ENCODE results near the gene COX8C. TPM values are rescaled to one million over a fixed set of nuclear protein-coding genes. Genes with fewer than 3 reads are reported as not detected.

COX8C gene
- total and polyA plus RNA-seq, 2 of the 8 experiments (the other 6 are each of a cell fraction or from before 2014, with no cell fraction given), result not detected

DNA sequence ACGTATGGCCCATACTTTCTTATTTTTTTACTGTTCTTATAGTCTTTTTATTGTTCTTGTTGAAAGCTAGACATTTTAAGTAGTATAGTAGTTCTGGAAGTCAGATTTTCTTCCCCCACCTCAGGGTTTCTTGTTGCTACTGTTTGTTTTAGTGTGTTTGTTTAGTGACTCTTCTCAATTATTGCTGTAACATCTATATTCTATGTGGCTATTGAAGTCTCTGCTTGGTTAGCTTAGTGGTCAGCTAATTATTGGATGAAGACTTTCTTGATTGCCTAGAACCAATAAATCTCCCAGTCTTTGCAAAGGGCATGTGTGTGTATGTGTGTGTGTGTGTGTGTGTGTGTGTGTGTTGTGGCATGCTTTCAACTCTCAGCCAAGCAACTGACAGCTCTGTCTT, 49.5 kb downstream of the COX8C start:
- CTCF ChIA-PET (ENCODE audit: partially characterized antibody), result interaction anchor here (0.6 kb wide), 1 partner anchor 1395 kb away, joined by 3 read pairs; no protein-coding TSS in a partner anchor
- POLR2A ChIA-PET (ENCODE audit: partially characterized antibody), result no interaction called here
- Histone ChIP-seq H3K18ac (ENCODE audit: extremely low read depth, low read length) (no peak overlapping the region), H4K5ac (ENCODE audit: insufficient read length, low read depth, low read length) (no peak overlapping the region), H3K27ac (ENCODE audit: low read depth, low read length) (no peak overlapping the region), H3K14ac (ENCODE audit: insufficient read length) (no peak overlapping the region), H3K56ac (replicated peaks; ENCODE audit: insufficient read length, low read depth, low read length) (no peak overlapping the region), H3K4ac (replicated peaks; ENCODE audit: insufficient read length, low read depth, low read length) (no peak overlapping the region), H2BK12ac (ENCODE audit: low read depth, low read length) (no peak overlapping the region), H3K27me3 (replicated peaks in 1 of 4; ENCODE audit: control insufficient read depth in 3 of 4, extremely low read depth in 1 of 4, insufficient read depth in 3 of 4, low read length in 3 of 4) (no peaks in the 10 kb centered on the region; a peak in 1 of 7 replicates), H3K9ac (replicated peaks in 1 of 4; ENCODE audit: extremely low read depth in 1 of 4, low read depth in 3 of 4, low read length in 3 of 4) (no peak overlapping the region), H4K8ac (ENCODE audit: extremely low read depth, insufficient read depth, low read length) (no peak overlapping the region), H3K79me1 (ENCODE audit: low read depth, low read length) (no peaks in the 10 kb centered on the region), H4K91ac (replicated peaks; ENCODE audit: insufficient read length, low read length) (no peak overlapping the region), H3K9me3 (ENCODE audit: insufficient read depth in 2 of 2, low read depth in 1 of 2, low read length in 1 of 2) (peaks cover 0 to 4% of the 10 kb centered on the region in 2 experiments; a peak in 1 of 4 replicates), H2AFZ (ENCODE audit: low read length) (no peak overlapping the region), H3K23ac (ENCODE audit: insufficient read length) (no peak overlapping the region), H3K36me3 (ENCODE audit: control insufficient read depth in 2 of 4, insufficient read depth in 4 of 4, low read length in 3 of 4) (no peaks in the 10 kb centered on the region), H4K20me1 (replicated peaks in 1 of 2; ENCODE audit: control insufficient read depth in 1 of 2, insufficient read depth in 2 of 2, low read length in 2 of 2) (no peaks in the 10 kb centered on the region), H3K4me1 (replicated peaks in 1 of 4; ENCODE audit: control insufficient read depth in 3 of 4, insufficient read depth in 4 of 4, low read length in 3 of 4) (no peaks in the 10 kb centered on the region), H2BK120ac (replicated peaks; ENCODE audit: low read depth, low read length) (no peak overlapping the region), H3K23me2 (ENCODE audit: low read depth, low read length) (no peaks in the 10 kb centered on the region), H2AK5ac (ENCODE audit: low read depth, low read length) (no peak overlapping the region), H3K4me2 (ENCODE audit: insufficient read depth in 1 of 2, low read depth in 2 of 2, low read length in 2 of 2) (no peak overlapping the region), H2BK15ac (ENCODE audit: low read length) (no peak overlapping the region), H2BK5ac (ENCODE audit: low read depth, low read length) (no peak overlapping the region), H2BK20ac (ENCODE audit: low read length) (no peak overlapping the region), H3K79me2 (ENCODE audit: control insufficient read depth in 1 of 2, insufficient read depth in 2 of 2, low read length in 2 of 2) (no peaks in the 10 kb centered on the region), H3K4me3 (ENCODE audit: extremely low read depth in 1 of 4, insufficient read depth in 2 of 4, low read depth in 3 of 4, low read length in 4 of 4) (no peak overlapping the region)
- WGBS, 2 experiments (ENCODE audit: extremely low coverage in 1 of 2, insufficient coverage in 1 of 2, insufficient read length in 1 of 2, insufficient replicate concordance in 2 of 2, low coverage in 1 of 2, low lambda C conversion rate in 2 of 2, missing lambda C conversion rate in 1 of 2), result 93% methylated on average over 1 of the region's 1 CpG; no CpG with 5 or more reads in 1 of the 2 experiments
- no peak for FAIRE-seq
- no peak for TF ChIP-seq RNF2 (IDR thresholded peaks at IDR 0.05; ENCODE audit: borderline replicate concordance, low read depth, low read length, missing control alignments, poor library complexity, severe bottlenecking)
- TF ChIP-seq SIN3A (conservative IDR thresholded peaks at IDR 0.05 in 1 of 2, IDR thresholded peaks at IDR 0.05 in 1 of 2; ENCODE audit: low read depth in 1 of 2, low read length in 2 of 2), result no peak
- TF ChIP-seq EP300 (IDR thresholded peaks at IDR 0.05; ENCODE audit: borderline replicate concordance in 1 of 2, low read depth in 2 of 2, low read length in 2 of 2), result no peak
- no peak for TF ChIP-seq SP4 (IDR thresholded peaks at IDR 0.05; ENCODE audit: low read length)
- TF ChIP-seq FOSL1 (IDR thresholded peaks at IDR 0.05; ENCODE audit: insufficient read depth, low read depth, low read length), result no peak
- TF ChIP-seq POLR2A (IDR thresholded peaks at IDR 0.05; ENCODE audit: control extremely low read depth in 1 of 2, low read depth in 2 of 2, low read length in 2 of 2), result no peak
- no peak for TF ChIP-seq TAF7 (optimal IDR thresholded peaks at IDR 0.05; ENCODE audit: borderline replicate concordance, low read depth, low read length)
- TF ChIP-seq EGR1 (IDR thresholded peaks at IDR 0.05; ENCODE audit: borderline replicate concordance, low read depth, low read length), result no peak
- TF ChIP-seq RFX5 (IDR thresholded peaks at IDR 0.05; ENCODE audit: borderline replicate concordance, low read depth, low read length), result no peak
- no peak for DNase-seq (ENCODE audit: low read depth in 1 of 2, low spot score in 2 of 2)

All from H1 (cell line).